HG03159 (cell line): ENCODE measurements around the gene CYP1A2.

Experiments
- ATAC-seq: cut with Tn5 transposase; IDR thresholded peaks from one replicate; pipeline ENCODE4 v1.9.1; 2021; ENCODE audit warnings: mild to moderate bottlenecking, moderate library complexity; ENCODE audit not compliant: unreplicated experiment

Gene CYP1A2

GRCh38 chr15:74802862-74803447 lies 54.3 kb downstream of the CYP1A2 start:
- no peak for ATAC-seq

- ATAC-seq = no peak
Observed at GRCh38 chr15:74804935-74805334, 56.3 kb downstream of the CYP1A2 start.
